ENCODE results near the gene MSGN1. TPM values are rescaled to one million over a fixed set of nuclear protein-coding genes. Genes with fewer than 3 reads are reported as not detected.

Gene MSGN1
- total and polyA plus RNA-seq, 2 of the 8 experiments (the other 6 are each of a cell fraction or from before 2014, with no cell fraction given) = not detected

DNA sequence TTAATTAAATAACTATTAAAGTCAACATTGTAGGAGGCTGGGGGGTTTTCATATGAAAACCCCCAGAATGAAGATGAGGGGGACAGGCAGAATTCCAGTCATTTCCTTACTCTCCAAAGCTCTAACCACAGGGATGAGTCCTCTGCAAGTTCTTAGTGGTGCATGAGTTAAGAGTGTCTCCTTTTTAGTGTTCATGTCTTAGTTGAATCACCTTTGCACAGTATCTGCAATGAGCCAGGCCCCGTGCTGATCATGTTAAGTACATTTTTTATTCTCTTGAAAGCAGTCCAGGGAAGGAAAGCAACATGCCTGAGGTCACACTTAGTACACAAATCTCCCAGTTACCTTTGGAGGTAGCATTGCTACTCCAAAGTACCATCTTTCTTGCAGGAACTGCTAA is 25.7 kb upstream of the MSGN1 start:
- Histone ChIP-seq H2BK15ac (ENCODE audit: low read length) (no peak overlapping the region), H2BK12ac (ENCODE audit: low read depth, low read length) (no peak overlapping the region), H2AK5ac (ENCODE audit: low read depth, low read length) (no peak overlapping the region), H2BK20ac (ENCODE audit: low read length) (no peak overlapping the region), H3K79me1 (ENCODE audit: low read depth, low read length) (no peaks in the 10 kb centered on the region), H3K14ac (ENCODE audit: insufficient read length) (no peak overlapping the region), H3K27me3 (replicated peaks in 1 of 4; ENCODE audit: control insufficient read depth in 3 of 4, extremely low read depth in 1 of 4, insufficient read depth in 3 of 4, low read length in 3 of 4) (no peaks in the 10 kb centered on the region), H3K56ac (replicated peaks; ENCODE audit: insufficient read length, low read depth, low read length) (no peak overlapping the region), H3K4ac (replicated peaks; ENCODE audit: insufficient read length, low read depth, low read length) (no peak overlapping the region), H3K79me2 (ENCODE audit: control insufficient read depth in 1 of 2, insufficient read depth in 2 of 2, low read length in 2 of 2) (no peaks in the 10 kb centered on the region), H3K4me3 (ENCODE audit: extremely low read depth in 1 of 4, insufficient read depth in 2 of 4, low read depth in 3 of 4, low read length in 4 of 4) (no peak overlapping the region), H4K91ac (replicated peaks; ENCODE audit: insufficient read length, low read length) (no peak overlapping the region), H2BK5ac (ENCODE audit: low read depth, low read length) (no peak overlapping the region), H3K9ac (replicated peaks in 1 of 4; ENCODE audit: extremely low read depth in 1 of 4, low read depth in 3 of 4, low read length in 3 of 4) (no peak overlapping the region), H2AFZ (ENCODE audit: low read length) (no peak overlapping the region), H3K9me3 (ENCODE audit: insufficient read depth in 2 of 2, low read depth in 1 of 2, low read length in 1 of 2) (no peaks in the 10 kb centered on the region), H3K23ac (ENCODE audit: insufficient read length) (no peak overlapping the region), H3K23me2 (ENCODE audit: low read depth, low read length) (no peaks in the 10 kb centered on the region), H3K27ac (ENCODE audit: low read depth, low read length) (no peak overlapping the region), H4K20me1 (replicated peaks in 1 of 2; ENCODE audit: control insufficient read depth in 1 of 2, insufficient read depth in 2 of 2, low read length in 2 of 2) (no peaks in the 10 kb centered on the region), H3K4me2 (ENCODE audit: insufficient read depth in 1 of 2, low read depth in 2 of 2, low read length in 2 of 2) (no peak overlapping the region), H3K36me3 (ENCODE audit: control insufficient read depth in 2 of 4, insufficient read depth in 4 of 4, low read length in 3 of 4) (no peaks in the 10 kb centered on the region), H4K8ac (ENCODE audit: extremely low read depth, insufficient read depth, low read length) (no peak overlapping the region), H2BK120ac (replicated peaks; ENCODE audit: low read depth, low read length) (no peak overlapping the region), H3K18ac (ENCODE audit: extremely low read depth, low read length) (no peak overlapping the region), H4K5ac (ENCODE audit: insufficient read length, low read depth, low read length) (no peak overlapping the region), H3K4me1 (replicated peaks in 1 of 4; ENCODE audit: control insufficient read depth in 3 of 4, insufficient read depth in 4 of 4, low read length in 3 of 4) (peaks cover 0 to 3% (median 0%) of the 10 kb centered on the region in 4 experiments; a peak in 1 of 7 replicates)
- DNase-seq (ENCODE audit: low read depth in 1 of 2, low spot score in 2 of 2) = no peak
- ChIA-PET CTCF (ENCODE audit: partially characterized antibody) (interaction anchor here (0.9 to 1.1 kb wide), 2 partner anchors 59 to 62 kb away, joined by 3 to 4 read pairs; no protein-coding TSS in a partner anchor), POLR2A (ENCODE audit: partially characterized antibody) (no interaction called here)
- FAIRE-seq = no peak
- no peak for TF ChIP-seq CHD2 (IDR thresholded peaks at IDR 0.05; ENCODE audit: low read length)
- 92% methylated on average over 1 of the region's 1 CpG; no CpG with 5 or more reads in 1 of the 2 experiments for WGBS, 2 experiments (ENCODE audit: extremely low coverage in 1 of 2, insufficient coverage in 1 of 2, insufficient read length in 1 of 2, insufficient replicate concordance in 2 of 2, low coverage in 1 of 2, low lambda C conversion rate in 2 of 2, missing lambda C conversion rate in 1 of 2)

Data from H1 (cell line).